Peyer's patch (tissue), 4 donors: ENCODE results near the gene PRPF19.

Source experiments
- CTCF ChIP-seq, 6 experiments: fragments of 450-650 bp in 4 of 6; fragments of 200-600 bp in 2 of 6; sonication (generic) in 1 of 6; IDR thresholded peaks; one replicate each; pipeline ENCODE4 v1.5.1; 2017 to 2019; ENCODE audit warnings: antibody characterized with exemption in 6 of 6, mild to moderate bottlenecking in 3 of 6, moderate library complexity in 1 of 6
- POLR2A ChIP-seq, 2 donors: fragments of 450-650 bp; IDR thresholded peaks; one replicate each; pipeline ENCODE4 v1.5.1; 2017; ENCODE audit warnings: antibody characterized with exemption in 2 of 2, mild to moderate bottlenecking in 2 of 2, moderate library complexity in 2 of 2

GRCh38 chr11:60939855-60940254, 33.5 kb upstream of the PRPF19 start:
- TF ChIP-seq CTCF (IDR thresholded peaks at IDR 0.05) (no peak), POLR2A (IDR thresholded peaks at IDR 0.05) (no peak)
